ENCODE measurements around the gene SYT9. TPM values are rescaled to one million over a fixed set of nuclear protein-coding genes. Genes with fewer than 3 reads are reported as not detected.
A peak's percentile ranks its signal among the peaks of the same experiment; 100 is the strongest.

SYT9 gene
- polyA plus RNA-seq, 1 donor from 2014 or later: 2.3 TPM

DNA sequence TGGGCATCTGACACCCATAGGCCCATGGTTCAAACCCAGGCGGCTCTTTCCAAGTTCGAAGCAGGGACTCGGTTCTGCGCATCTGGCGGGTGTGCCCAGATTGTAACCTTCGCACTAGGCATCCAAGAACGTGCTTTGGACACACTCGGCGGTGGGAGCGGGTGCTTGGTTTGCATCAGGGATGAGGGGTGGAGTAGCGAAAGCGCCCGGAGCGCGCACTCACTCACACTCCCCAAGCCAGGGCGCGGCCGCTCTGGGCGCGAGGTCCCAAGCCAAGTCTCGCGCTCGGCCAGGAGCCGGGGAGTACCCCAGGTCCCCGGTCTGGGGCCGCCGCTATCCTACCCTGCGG is 243 bp upstream of the SYT9 start:
- H3K9me2 ChIP-seq (ENCODE audit: insufficient read depth, low read length): no peaks in the 10 kb centered on the region
- peak overlapping the region; percentile 63 for H3K9ac ChIP-seq (ENCODE audit: low read length)
- peak; percentile 0 for TF ChIP-seq MXI1 (conservative IDR thresholded peaks at IDR 0.05; ENCODE audit: poor library complexity, severe bottlenecking)
- no peak for TF ChIP-seq EZH2 (IDR thresholded peaks at IDR 0.05; ENCODE audit: borderline replicate concordance, insufficient read depth, low read length, poor library complexity, severe bottlenecking)
- H3K9me3 ChIP-seq (ENCODE audit: low read length): no peaks in the 10 kb centered on the region
- no peak overlapping the region for H3K27ac ChIP-seq (ENCODE audit: low read length)
- H3K4me2 ChIP-seq (ENCODE audit: low read length): no peak overlapping the region
- H3K79me2 ChIP-seq (replicated peaks; ENCODE audit: insufficient read depth, low read length): no peaks in the 10 kb centered on the region
- H3K36me3 ChIP-seq (ENCODE audit: insufficient read depth, low read length): no peaks in the 10 kb centered on the region
- H3K4me3 ChIP-seq (ENCODE audit: low read length): peak overlapping the region; percentile 98
- peaks cover 33% of the 10 kb centered on the region for H3K27me3 ChIP-seq (ENCODE audit: insufficient read depth, low read depth, low read length)
- peak overlapping the region; percentile 14 for H2AFZ ChIP-seq (ENCODE audit: low read depth, low read length)
- H4K20me1 ChIP-seq (ENCODE audit: insufficient read depth): no peaks in the 10 kb centered on the region
- no peaks in the 10 kb centered on the region for H3F3A ChIP-seq (ENCODE audit: insufficient read depth, low read length, poor library complexity, severe bottlenecking)

DNA sequence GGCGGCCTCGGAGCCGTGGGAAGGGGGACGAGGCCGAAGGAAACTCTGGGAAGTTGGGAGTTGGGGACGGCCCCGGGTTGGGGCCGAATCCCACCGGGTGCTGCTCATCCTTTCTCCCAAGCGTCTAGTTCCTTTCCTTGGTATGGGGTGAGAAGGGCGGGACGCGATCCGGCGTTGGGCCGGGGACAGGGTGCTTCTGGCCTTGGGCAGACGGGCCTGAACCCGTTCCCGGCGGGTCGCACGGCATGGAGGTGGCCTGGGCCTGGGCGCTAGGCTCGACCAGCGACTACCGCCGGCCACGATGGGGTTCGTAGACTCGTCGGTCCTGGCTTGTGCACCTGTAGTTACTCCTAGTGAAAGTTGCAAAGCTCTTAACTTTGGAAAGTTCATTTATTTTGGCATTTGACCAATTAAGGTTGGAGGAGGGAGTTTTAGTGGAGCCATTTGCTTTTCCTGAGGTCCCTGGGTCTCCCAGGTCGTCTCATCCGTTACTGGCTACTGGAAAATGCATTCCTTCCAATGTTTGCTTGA is 1.0 kb downstream of the SYT9 start:
- peak overlapping the region; percentile 64 for H3K4me2 ChIP-seq (ENCODE audit: low read length)
- H3K9ac ChIP-seq (ENCODE audit: low read length): peak overlapping the region; percentile 63
- H2AFZ ChIP-seq (ENCODE audit: low read depth, low read length): peak overlapping the region; percentile 56
- no peaks in the 10 kb centered on the region for H3K9me2 ChIP-seq (ENCODE audit: insufficient read depth, low read length)
- H3K9me3 ChIP-seq (ENCODE audit: low read length): no peaks in the 10 kb centered on the region
- H3K27ac ChIP-seq (ENCODE audit: low read length): no peak overlapping the region
- H3F3A ChIP-seq (ENCODE audit: insufficient read depth, low read length, poor library complexity, severe bottlenecking): no peaks in the 10 kb centered on the region
- H3K4me3 ChIP-seq (ENCODE audit: low read length): peak overlapping the region; percentile 98
- no peaks in the 10 kb centered on the region for H3K79me2 ChIP-seq (replicated peaks; ENCODE audit: insufficient read depth, low read length)
- TF ChIP-seq EZH2 (IDR thresholded peaks at IDR 0.05; ENCODE audit: borderline replicate concordance, insufficient read depth, low read length, poor library complexity, severe bottlenecking) (no peak), POLR2AphosphoS5 (IDR thresholded peaks at IDR 0.05) (no peak), EP300 (conservative IDR thresholded peaks at IDR 0.05; ENCODE audit: poor library complexity, severe bottlenecking) (no peak), TAF1 (IDR thresholded peaks at IDR 0.05; ENCODE audit: low read depth) (no peak), SMC3 (conservative IDR thresholded peaks at IDR 0.05; ENCODE audit: poor library complexity) (no peak), MXI1 (conservative IDR thresholded peaks at IDR 0.05; ENCODE audit: poor library complexity, severe bottlenecking) (no peak), RAD21 (conservative IDR thresholded peaks at IDR 0.05) (no peak)
- TF ChIP-seq, protein P1, sequence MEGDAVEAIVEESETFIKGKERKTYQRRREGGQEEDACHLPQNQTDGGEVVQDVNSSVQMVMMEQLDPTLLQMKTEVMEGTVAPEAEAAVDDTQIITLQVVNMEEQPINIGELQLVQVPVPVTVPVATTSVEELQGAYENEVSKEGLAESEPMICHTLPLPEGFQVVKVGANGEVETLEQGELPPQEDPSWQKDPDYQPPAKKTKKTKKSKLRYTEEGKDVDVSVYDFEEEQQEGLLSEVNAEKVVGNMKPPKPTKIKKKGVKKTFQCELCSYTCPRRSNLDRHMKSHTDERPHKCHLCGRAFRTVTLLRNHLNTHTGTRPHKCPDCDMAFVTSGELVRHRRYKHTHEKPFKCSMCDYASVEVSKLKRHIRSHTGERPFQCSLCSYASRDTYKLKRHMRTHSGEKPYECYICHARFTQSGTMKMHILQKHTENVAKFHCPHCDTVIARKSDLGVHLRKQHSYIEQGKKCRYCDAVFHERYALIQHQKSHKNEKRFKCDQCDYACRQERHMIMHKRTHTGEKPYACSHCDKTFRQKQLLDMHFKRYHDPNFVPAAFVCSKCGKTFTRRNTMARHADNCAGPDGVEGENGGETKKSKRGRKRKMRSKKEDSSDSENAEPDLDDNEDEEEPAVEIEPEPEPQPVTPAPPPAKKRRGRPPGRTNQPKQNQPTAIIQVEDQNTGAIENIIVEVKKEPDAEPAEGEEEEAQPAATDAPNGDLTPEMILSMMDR (IDR thresholded peaks at IDR 0.05; ENCODE audit: poor library complexity, severe bottlenecking): no peak
- TF ChIP-seq, protein P2, sequence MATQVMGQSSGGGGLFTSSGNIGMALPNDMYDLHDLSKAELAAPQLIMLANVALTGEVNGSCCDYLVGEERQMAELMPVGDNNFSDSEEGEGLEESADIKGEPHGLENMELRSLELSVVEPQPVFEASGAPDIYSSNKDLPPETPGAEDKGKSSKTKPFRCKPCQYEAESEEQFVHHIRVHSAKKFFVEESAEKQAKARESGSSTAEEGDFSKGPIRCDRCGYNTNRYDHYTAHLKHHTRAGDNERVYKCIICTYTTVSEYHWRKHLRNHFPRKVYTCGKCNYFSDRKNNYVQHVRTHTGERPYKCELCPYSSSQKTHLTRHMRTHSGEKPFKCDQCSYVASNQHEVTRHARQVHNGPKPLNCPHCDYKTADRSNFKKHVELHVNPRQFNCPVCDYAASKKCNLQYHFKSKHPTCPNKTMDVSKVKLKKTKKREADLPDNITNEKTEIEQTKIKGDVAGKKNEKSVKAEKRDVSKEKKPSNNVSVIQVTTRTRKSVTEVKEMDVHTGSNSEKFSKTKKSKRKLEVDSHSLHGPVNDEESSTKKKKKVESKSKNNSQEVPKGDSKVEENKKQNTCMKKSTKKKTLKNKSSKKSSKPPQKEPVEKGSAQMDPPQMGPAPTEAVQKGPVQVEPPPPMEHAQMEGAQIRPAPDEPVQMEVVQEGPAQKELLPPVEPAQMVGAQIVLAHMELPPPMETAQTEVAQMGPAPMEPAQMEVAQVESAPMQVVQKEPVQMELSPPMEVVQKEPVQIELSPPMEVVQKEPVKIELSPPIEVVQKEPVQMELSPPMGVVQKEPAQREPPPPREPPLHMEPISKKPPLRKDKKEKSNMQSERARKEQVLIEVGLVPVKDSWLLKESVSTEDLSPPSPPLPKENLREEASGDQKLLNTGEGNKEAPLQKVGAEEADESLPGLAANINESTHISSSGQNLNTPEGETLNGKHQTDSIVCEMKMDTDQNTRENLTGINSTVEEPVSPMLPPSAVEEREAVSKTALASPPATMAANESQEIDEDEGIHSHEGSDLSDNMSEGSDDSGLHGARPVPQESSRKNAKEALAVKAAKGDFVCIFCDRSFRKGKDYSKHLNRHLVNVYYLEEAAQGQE (IDR thresholded peaks at IDR 0.05; ENCODE audit: borderline replicate concordance): no peak
- H3K36me3 ChIP-seq (ENCODE audit: insufficient read depth, low read length): no peaks in the 10 kb centered on the region
- H3K27me3 ChIP-seq (ENCODE audit: insufficient read depth, low read depth, low read length): peaks cover 33% of the 10 kb centered on the region
- H4K20me1 ChIP-seq (ENCODE audit: insufficient read depth): no peaks in the 10 kb centered on the region
